CD4-positive, alpha-beta T cell treated with Interleukin-17A for 4 hours (primary cell): Measurements from ENCODE around the gene TMEM119.
"Not testable (repeated sequence)": the region's sequence is repeated elsewhere in the genome, so short reads cannot be mapped to it uniquely, and the experiment has no call there.

Experiments
- DNase-seq: peaks from one replicate; pipeline ENCODE4 v3.0.0-alpha.2; 2020; ENCODE audit warnings: mixed read lengths

Gene TMEM119

GRCh38 chr12:108582509-108582908 is 15.4 kb downstream of the TMEM119 start:
- no peak for DNase-seq

GRCh38 chr12:108581311-108582227 is 16.3 kb downstream of the TMEM119 start:
- DNase-seq: no peak

- DNase-seq: no peak
These were observed 17.4 kb downstream of the TMEM119 start for GRCh38 chr12:108580531-108580930.

- no peak for DNase-seq
These were observed 19.1 kb downstream of the TMEM119 start for GRCh38 chr12:108578813-108579212.

GRCh38 chr12:108578264-108578663 is 19.6 kb downstream of the TMEM119 start:
- DNase-seq: no peak

GRCh38 chr12:108577458-108577857 is 20.4 kb downstream of the TMEM119 start:
- no peak for DNase-seq

GRCh38 chr12:108576660-108577234 is 21.1 kb downstream of the TMEM119 start:
- no peak for DNase-seq

GRCh38 chr12:108575199-108575912 is 22.5 kb downstream of the TMEM119 start:
- DNase-seq: peak; percentile 27

- DNase-seq: not testable (repeated sequence)
These were observed 23.6 kb downstream of the TMEM119 start for GRCh38 chr12:108574276-108574675.

- no peak for DNase-seq
These were observed 24.6 kb downstream of the TMEM119 start for GRCh38 chr12:108573317-108573716.

GRCh38 chr12:108572166-108572790 is 25.6 kb downstream of the TMEM119 start:
- no peak for DNase-seq

- DNase-seq: no peak
These were observed 26.2 kb downstream of the TMEM119 start for GRCh38 chr12:108571609-108572165.

GRCh38 chr12:108570743-108571608 is 26.9 kb downstream of the TMEM119 start:
- no peak for DNase-seq

- DNase-seq: peak; percentile 76
These were observed 29.3 kb downstream of the TMEM119 start for GRCh38 chr12:108568338-108569154.

- no peak for DNase-seq
These were observed 30.2 kb downstream of the TMEM119 start for GRCh38 chr12:108567406-108568337.

- DNase-seq: no peak
These were observed 31.4 kb downstream of the TMEM119 start for GRCh38 chr12:108566452-108566851.

- DNase-seq: peak; percentile 83
These were observed 31.9 kb downstream of the TMEM119 start for GRCh38 chr12:108565976-108566375.

GRCh38 chr12:108565146-108565545 is 32.7 kb downstream of the TMEM119 start:
- DNase-seq: no peak

- no peak for DNase-seq
These were observed 33.2 kb downstream of the TMEM119 start for GRCh38 chr12:108564724-108565123.

- no peak for DNase-seq
These were observed 34.1 kb downstream of the TMEM119 start for GRCh38 chr12:108563804-108564151.
